GM19240 (cell line): ENCODE results near the gene TRAF2.

Experiments
- DNase-seq: peaks from one replicate; pipeline ENCODE4 v3.0.0; 2011; ENCODE audit warnings: low spot score; ENCODE audit not compliant: insufficient read length

The TRAF2 gene

DNA sequence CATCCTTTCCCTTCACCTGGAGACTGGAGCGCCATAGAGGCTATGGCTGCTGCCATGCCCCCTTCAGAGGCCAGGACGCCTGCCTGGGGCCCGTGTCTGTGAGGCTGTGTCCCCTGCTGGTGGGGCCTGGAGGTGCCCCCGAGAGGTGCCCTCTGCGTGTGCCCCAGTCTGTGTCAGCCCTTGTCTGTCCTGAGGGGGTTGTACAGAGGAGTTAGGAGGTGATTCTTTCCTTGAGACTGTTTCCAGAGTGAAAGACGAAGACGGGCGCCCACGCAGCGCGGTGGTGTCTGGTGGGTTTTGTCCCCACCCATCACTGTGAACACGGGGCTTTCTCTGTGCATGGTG is 24.6 kb downstream of the TRAF2 start:
- no peak for DNase-seq

DNA sequence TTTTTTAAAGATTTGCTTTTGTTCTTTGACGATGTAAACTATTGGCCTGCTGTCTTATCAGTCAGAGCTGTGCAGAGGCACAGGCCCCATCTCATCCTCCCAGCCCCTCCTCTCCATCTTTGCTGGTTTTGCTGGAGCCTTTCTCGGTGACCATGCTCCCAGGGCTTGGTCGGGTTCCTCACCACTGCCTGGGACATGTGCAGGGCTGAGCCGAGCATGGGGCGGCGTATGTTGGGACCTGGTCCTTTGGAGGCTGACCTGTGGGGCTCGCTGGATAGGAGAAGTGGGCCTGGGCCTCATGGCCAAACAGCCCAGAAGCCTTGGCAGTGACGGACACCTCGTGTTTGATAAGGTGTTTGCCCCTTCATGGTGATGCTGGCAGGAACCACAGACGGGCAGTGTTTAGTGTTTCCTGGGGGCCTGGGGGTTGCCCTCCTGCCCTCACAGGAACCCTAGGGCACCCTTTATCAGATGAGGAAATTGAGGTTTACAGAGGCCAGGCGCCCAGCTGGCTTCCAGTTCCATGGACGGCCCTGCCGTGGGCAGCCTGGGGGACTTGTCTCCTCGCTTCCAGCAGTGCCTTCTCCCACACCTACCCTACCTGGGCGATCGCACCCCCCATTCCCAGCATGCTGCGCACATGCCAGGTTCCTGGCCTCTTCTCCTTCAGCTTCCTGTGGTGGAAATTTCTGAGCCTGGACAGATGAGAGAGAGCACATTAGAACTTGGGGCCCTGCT is 27.6 kb downstream of the TRAF2 start:
- no peak for DNase-seq

DNA sequence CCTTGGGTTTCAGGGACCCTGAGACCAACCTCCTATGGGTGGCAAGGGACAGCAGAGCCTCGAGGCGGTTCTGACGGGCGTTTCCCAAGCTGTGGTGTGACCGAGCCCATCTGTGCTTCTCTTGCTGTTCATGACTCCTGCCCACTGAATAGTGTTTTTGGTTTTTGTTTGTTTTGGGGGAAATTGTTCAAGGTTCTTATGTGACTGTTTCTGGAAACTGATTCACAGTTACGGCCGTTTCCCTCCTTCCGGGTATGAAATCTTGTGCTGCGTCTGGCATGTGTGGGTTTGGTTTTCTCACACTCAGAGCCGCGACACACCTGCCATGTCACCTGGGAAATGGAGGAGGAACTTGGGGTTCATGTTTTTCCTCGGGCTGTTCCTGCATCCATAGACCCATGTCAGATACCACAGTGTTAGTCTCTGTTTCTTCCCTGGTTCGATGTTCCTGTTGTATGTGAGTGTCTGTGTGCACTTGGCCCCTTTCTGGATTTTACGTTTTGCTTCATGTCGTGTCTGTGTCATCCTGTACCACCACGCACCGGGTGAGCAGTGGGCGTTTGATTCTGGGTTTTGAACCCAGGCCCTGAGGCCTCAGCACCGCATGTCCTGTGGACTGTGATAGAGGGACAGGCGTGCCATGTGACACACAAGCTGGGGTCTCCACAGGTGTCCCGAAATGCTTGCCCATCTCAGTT is 29.5 kb downstream of the TRAF2 start:
- DNase-seq = no peak

DNA sequence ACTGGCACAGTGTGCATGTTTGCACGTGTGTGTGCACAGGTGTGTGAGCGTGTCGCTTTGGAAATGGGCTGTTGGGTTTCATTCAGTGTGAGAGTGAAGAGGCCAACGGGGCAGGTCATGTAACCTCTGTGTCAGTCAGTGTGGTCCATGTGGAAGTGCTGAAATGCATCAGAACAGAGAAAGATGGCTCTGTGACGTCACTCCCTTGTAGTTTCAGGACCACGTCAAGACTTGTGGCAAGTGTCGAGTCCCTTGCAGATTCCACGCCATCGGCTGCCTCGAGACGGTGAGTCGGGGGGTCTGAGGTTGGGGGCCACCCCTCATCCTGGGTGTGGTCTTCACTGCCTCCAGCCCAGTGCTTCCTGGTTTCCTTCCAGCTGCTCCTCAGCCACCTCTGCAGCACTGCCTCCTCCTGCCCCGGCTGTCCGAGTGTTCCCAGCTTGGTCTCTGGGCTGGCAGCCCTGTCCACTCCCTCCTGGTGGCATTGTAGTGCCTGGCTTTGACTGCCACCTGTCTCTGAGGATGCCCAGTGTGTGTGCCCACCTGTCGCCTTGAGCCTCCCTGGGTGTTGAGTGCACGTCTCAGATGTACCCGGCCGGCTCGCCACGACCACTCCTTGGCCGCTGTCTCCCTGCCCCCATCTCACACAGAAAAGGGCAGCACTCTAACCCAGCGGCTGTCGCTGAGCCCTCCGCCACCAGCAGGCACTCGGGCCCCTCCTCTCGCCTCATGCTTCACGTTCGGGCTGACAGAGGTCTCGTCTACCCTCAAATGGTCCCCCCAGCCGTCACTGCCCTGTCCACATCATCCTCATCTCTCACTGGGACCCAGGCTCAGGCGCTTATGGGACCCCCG is 30.2 kb downstream of the TRAF2 start:
- DNase-seq = no peak

DNA sequence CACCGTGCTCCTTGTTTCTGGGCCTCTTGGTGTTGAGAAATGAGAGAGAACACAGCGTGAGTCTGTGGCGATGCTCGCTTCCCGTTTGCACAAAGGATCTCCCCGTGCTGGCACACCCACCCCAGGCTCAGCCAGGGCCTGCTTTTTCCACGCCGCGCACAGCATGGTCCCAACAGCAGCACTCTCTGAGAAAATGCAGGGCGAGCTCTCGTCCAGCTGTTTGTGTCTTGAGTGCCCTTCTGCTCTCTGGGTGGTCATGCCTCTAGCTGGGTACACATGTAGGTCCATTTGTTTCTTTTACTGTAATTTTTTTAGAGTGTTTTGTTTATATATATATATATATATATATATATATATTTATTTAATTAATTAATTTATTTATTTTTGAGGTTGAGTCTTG is 31.6 kb downstream of the TRAF2 start:
- DNase-seq = no peak

DNA sequence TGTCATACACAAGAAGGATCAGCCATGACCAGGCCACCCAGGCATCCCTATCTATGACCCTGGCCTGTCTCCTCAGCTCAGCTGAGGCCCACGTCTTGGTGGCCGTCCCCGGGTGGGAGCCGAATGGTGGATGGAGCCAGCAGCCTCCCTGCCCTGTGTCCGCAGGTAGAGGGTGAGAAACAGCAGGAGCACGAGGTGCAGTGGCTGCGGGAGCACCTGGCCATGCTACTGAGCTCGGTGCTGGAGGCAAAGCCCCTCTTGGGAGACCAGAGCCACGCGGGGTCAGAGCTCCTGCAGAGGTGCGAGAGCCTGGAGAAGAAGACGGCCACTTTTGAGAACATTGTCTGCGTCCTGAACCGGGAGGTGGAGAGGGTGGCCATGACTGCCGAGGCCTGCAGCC is 33.8 kb downstream of the TRAF2 start:
- DNase-seq = no peak

DNA sequence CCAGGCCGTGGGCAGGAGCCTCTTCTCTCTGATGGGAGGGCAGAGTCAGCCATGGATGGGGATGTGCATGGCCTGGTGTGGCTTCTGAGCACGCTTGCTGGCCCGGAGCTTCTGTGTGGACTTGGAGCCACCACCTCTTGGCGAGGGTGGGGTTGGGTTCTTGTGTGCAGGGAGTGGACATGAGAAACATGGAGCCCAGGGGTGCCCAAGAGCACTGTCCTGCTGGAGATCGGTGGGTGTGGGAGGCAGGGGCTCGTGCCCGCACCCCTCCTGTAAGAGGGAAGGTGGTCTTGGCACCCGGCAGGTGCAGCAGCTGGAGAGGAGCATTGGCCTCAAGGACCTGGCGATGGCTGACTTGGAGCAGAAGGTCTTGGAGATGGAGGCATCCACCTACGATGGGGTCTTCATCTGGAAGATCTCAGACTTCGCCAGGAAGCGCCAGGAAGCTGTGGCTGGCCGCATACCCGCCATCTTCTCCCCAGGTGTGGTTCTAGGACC is 34.5 kb downstream of the TRAF2 start:
- DNase-seq = no peak

DNA sequence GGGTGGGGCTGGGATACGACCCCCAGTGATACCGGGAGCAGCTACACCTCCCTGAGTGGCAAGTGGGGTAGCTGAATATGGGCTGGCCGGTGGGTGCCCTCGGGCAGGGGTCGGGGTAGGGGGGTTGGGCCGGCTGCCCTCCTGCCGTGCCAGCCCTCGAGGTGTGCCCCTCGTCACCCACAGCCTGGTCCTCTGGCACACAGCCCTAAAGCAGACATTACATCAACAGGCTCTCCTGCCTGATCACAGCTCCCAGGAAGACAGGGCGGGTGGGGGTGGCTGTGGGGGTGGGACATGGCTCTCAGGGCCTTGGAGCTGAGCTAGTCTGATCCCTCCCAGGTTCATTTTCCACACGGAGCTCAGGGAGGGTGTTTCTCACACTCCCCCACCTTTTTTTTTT is 35.0 kb downstream of the TRAF2 start:
- no peak for DNase-seq

DNA sequence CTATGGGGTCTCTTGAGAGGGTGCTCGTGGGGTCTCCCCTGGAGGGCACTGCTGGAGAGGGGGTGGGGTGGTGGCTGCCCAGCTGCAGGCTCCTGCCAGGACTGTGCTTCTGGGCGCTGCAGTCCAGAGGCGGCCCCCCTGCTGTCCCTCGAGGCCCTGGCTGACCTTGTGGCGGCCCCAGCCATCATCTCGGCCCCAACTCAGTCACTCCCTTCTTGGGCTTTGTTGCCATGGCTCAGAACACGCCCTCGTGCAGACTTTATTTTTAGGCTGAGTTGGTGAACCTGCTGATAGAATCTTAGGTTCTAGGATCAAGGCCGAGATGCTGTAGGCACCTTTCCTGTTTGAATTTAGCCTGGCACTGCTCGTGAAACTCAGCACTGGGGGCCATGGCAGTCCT is 35.4 kb downstream of the TRAF2 start:
- no peak for DNase-seq

DNA sequence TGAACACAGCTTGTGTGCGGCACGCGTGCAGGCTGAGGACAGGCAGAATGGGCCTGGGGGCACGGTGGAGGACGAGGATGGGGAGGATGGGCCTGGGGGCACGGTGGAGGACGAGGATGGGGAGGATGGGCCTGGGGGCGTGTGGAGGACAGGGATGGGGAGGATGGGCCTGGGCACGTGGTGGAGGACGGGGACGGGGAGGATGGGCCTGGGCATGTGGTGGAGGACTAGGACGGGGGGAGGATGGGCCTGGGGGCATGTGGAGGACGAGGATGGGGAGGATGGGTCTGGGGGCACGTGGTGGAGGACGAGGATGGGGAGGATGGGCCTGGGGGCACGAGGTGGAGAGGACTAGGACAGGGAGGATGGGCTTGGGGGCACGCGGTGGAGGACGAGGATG is 36.2 kb downstream of the TRAF2 start:
- no peak for DNase-seq

DNA sequence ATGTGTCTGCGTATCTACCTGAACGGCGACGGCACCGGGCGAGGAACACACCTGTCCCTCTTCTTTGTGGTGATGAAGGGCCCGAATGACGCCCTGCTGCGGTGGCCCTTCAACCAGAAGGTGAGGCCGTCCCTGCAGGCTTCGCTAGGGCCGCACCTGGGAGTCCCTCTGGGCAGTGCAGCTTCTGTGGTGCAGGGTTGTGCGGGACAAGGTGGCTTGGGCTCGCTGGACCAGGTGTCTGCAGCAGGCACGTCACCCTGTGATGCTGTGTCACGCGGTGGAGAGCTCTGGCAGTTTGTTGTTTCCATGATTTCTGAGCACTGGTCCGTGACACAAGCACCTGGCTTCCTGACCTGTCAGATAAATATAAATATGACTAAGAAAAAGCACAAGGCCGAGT is 37.6 kb downstream of the TRAF2 start:
- no peak for DNase-seq

DNA sequence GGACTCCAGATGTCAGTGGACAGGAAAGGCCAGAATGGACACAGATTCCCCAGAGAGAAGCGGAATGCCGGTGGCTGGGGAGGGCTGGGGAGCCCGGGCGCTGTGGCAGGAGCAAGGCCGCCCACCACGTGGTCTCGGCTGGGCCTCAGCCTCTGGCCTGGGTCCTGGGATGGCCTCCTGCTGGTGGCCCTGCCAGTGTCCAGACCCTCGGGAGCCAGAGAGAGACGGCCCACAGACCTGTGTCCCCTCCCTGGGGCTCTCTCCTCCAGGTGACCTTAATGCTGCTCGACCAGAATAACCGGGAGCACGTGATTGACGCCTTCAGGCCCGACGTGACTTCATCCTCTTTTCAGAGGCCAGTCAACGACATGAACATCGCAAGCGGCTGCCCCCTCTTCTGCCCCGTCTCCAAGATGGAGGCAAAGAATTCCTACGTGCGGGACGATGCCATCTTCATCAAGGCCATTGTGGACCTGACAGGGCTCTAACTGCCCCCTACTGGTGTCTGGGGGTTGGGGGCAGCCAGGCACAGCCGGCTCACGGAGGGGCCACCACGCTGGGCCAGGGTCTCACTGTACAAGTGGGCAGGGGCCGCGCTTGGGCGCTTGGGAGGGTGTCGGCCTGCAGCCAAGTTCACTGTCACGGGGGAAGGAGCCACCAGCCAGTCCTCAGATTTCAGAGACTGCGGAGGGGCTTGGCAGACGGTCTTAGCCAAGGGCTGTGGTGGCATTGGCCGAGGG is 39.3 kb downstream of the TRAF2 start:
- DNase-seq = no peak

DNA sequence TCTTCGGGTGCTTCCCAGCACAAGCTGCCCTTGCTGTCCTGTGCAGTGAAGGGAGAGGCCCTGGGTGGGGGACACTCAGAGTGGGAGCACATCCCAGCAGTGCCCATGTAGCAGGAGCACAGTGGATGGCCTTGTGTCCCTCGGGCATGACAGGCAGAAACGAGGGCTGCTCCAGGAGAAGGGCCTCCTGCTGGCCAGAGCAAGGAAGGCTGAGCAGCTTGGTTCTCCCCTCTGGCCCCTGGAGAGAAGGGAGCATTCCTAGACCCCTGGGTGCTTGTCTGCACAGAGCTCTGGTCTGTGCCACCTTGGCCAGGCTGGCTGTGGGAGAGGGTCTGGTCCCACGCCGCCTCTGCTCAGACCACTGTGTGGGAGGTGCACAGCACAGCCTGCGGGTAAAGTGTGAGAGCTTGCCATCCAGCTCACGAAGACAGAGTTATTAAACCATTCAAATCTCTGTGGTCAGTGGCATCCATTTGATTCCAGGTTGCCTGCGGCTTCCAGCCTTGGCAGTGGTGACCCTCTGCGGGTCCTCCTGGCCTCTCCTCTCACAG is 39.9 kb downstream of the TRAF2 start:
- no peak for DNase-seq

DNA sequence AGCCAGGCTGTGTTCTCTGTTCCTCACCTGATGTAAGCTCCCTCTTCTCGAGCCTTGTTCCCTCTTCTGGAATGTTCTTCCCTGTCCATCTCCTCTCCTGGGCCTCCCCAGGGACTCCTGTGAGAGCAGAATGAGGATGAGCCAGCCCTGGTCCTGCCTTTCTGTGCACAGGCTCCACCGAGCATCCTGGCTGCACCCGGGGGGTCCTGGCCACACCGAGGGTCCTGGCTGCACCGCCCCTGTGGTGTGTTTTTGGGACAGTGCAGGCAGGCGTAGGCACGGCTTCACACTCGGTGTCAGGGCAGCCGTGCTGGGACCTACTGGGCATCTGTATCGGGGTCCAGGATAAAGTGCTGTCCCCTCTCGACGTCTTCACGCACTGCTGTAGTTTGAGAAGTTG is 40.4 kb downstream of the TRAF2 start:
- DNase-seq = no peak

DNA sequence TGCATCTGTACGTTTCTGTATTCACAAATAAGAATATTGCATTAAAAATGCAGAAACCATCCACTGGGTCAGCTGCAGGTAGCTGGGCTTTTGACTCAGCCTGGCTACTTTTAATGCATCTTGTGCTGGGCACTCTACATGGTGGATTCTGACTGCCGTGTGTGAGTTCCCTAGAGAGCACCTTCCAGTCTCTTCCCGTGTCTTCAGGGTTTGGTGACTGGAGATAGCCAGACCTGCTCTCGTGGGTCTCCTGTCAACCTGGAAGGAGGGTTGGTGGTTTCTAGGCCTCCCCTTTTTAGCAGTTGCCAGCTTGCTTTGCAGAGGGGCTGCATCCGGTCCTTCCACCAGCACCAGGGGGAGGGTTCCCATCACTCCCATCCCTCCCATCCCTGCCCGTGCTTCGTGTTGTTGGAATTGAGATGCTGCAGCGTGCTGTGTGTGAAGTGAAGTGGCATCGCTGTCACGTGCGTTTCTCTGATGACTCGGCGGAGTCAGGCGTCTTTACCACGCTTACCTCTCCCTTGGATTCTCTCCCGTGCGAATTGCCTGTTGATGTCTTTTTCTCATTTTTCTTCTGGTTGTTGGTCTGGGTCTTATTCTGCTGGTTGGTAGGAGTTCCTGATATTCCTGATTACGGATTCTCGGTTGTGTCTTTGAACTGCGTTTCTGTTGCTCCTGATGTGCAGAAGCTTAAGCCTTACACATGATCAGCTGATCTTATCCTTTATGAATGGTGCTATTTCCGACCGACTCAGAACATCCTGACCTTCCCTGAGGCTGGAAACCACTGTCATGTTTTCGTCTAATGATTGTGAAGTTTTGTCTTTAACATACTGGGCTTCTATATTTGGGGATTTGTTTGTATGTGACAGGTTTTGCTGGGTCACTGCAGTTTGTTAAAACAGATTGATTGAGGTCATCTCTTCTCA is 41.3 kb downstream of the TRAF2 start:
- DNase-seq = no peak

DNA sequence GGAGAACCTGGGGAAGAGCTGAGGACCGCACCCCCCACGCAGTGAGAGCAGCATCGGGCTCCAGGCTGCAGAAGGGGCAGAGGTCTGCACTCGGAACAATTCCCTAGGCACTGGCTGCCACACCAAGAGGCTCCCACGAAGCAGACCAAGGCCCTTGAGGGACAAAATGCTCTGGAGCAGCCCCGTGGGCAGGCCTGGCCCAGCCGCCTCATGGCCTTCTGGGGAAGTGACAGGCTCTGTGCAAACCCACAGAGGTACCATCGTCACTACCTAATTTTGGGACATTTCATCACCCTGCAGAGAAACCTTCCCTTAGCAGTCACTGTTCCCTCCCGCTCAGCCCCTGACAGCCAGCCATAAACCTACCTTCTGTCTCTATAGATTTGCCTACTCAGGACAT is 42.3 kb downstream of the TRAF2 start:
- DNase-seq = no peak

DNA sequence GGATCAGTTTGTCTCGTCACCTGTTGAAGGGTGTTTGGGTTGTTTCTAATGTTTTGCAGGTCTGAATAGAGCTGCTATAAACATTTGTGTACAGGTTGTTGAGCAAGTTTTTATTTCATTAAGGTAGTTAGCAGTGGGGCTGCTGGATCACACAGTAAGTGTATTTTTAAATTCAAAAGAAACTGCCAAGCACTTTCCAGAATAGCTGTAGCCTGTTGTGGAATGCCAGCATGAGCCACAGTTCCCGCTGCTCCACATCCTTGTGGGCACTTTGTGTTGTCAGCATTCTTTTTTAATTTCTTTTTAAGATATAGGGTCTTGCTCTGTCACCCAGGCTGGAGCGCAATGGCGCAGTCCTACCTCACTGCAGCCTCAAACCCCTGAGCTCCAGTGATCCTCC is 43.7 kb downstream of the TRAF2 start:
- DNase-seq = no peak

DNA sequence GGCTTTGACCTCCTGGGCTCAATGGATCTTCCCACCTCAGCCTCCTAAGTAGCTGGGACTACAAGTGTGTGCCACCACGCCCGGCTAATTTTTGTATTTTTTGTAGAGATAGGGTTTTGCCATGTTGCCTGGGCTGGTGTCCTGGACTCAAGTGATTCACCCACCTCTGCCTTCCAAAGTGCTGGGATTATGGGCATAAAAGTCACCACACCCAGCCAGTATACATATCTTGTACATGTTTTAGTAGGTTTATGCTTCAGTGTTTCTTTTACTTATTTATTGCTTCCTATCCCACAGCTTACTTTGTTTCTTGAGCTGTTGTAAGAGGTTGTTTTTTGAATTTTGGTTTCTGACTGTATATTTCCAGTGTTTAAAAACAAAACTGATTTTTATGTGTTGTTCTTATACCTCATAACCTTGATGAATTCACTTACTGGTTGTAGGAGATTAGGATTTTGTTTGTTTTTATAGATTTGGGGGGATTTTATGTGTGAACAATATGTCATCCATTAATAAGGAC is 45.4 kb downstream of the TRAF2 start:
- no peak for DNase-seq

DNA sequence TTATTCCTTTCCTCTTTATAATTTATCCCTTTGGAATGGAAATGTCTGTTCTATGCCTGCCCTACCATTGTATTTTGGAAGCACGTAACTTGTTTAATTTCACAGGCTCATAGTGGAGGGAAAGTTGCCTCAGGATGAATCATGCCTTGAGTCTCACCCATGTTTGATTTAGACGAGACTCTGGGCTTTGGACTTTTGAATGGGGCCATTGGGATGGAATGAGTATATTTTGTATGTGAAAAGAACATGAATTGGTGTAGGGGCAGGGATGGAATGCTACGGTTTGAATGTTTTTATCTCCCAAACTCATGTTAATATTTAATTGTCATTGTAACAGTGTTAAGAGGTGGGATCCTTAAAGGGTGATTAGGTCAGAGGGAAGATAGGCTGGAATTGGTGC is 48.0 kb downstream of the TRAF2 start:
- no peak for DNase-seq

DNA sequence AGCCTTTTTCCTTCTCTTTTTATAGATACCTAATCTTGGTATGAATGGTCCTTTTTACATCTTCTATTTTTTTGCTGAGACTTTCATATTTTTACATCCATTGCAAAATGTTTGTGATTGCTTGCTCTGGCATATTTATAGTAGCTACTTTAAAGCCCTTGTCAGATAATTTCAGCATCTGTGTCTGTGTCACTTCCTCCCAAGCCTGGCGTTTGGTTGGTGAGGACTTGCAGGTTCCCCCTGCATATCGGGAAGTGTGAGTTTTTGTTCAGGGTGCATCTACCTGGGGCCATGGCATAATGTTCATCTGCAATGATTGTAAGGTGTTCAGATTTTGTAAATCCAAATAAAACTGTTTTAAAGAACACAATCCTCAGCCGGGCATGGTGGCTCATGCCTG is 49.3 kb downstream of the TRAF2 start:
- no peak for DNase-seq
